IMR-90 (cell line): ENCODE results near the gene BMP8B. TPM values are rescaled to one million over a fixed set of nuclear protein-coding genes. Genes with fewer than 3 reads are reported as not detected.
A peak's percentile ranks its signal among the peaks of the same experiment; 100 is the strongest.

Experiments used
- ATAC-seq: fragments of 200-7000 bp; cut with Tn5 transposase; 2 replicates; pipeline ENCODE4 v1.9.1; 2020; ENCODE audit warnings: low read depth, mild to moderate bottlenecking, moderate library complexity
- BruUV-seq: library from RNA; stranded (reverse); fragments of 400-500 nt; replicated peaks from 2 replicates; lab custom pipeline; 2021; lab: Mats Ljungman, UMichigan
- CTCF ChIA-PET: fragments of 300-600 bp; formaldehyde crosslinking; extraction: SDS; loops from one replicate; lab custom pipeline; 2021; ENCODE audit warnings: antibody characterized with exemption; lab: Yijun Ruan, JAX
- POLR2A ChIA-PET: fragments of 300-600 bp; sonication (Branson Sonifier 250); formaldehyde crosslinking; loops from one replicate; lab custom pipeline; 2022; ENCODE audit warnings: antibody characterized with exemption; ENCODE audit not compliant: unreplicated experiment; lab: Charles Lee
- DNase-seq: peaks from one replicate; pipeline ENCODE4 v3.0.0; 2013
- H2AFZ ChIP-seq: replicated peaks from 2 replicates; pipeline ENCODE3; 2013; ENCODE audit warnings: low read length, mild to moderate bottlenecking; ENCODE audit not compliant: poor library complexity
- H2AK5ac ChIP-seq: 2 replicates; pipeline ENCODE4 v1.6.1; 2013; ENCODE audit warnings: low read depth, low read length, inconsistent platforms
- H2AK9ac ChIP-seq: replicated peaks from 2 replicates; pipeline ENCODE3; 2013; ENCODE audit warnings: mild to moderate bottlenecking, low read depth, low read length, moderate library complexity; ENCODE audit not compliant: poor library complexity
- H2BK120ac ChIP-seq: 2 replicates; pipeline ENCODE4 v1.6.1; 2013; ENCODE audit warnings: low read depth, low read length, inconsistent platforms
- H2BK15ac ChIP-seq: 3 replicates; pipeline ENCODE4 v1.6.1; 2013; ENCODE audit warnings: low read depth, low read length, inconsistent platforms
- H2BK20ac ChIP-seq: 2 replicates; pipeline ENCODE4 v1.6.1; 2013; ENCODE audit warnings: low read depth, mild to moderate bottlenecking, inconsistent platforms, low read length, moderate library complexity
- H2BK5ac ChIP-seq: 2 replicates; pipeline ENCODE4 v1.6.1; 2013; ENCODE audit warnings: mild to moderate bottlenecking, low read depth, low read length, inconsistent platforms; ENCODE audit not compliant: poor library complexity, severe bottlenecking
- H3K14ac ChIP-seq: replicated peaks from 2 replicates; pipeline ENCODE4 v1.6.1; 2013; ENCODE audit warnings: low read depth, low read length, inconsistent platforms
- H3K18ac ChIP-seq: 2 replicates; pipeline ENCODE4 v1.6.1; 2013; ENCODE audit warnings: low read depth, low read length, control low read depth
- H3K23ac ChIP-seq: 2 replicates; pipeline ENCODE4 v1.6.1; 2013; ENCODE audit warnings: low read depth, low read length, inconsistent platforms
- H3K27ac ChIP-seq: 2 replicates; pipeline ENCODE4 v1.5.1; 2013; ENCODE audit warnings: mild to moderate bottlenecking, control low read depth, low read length; ENCODE audit not compliant: insufficient read depth
- H3K27me3 ChIP-seq: 2 replicates; pipeline ENCODE4 v1.6.1; 2013; ENCODE audit warnings: low read length; ENCODE audit not compliant: control insufficient read depth, insufficient read depth
- H3K36me3 ChIP-seq: 2 replicates; pipeline ENCODE4 v1.6.1; 2013; ENCODE audit warnings: low read length, mixed read lengths; ENCODE audit not compliant: control insufficient read depth, insufficient read depth
- H3K4ac ChIP-seq: 2 replicates; pipeline ENCODE4 v1.6.1; 2013; ENCODE audit warnings: low read depth, low read length, inconsistent platforms
- H3K4me1 ChIP-seq: 2 replicates; pipeline ENCODE4 v1.6.1; 2013; ENCODE audit warnings: low read length, mixed read lengths; ENCODE audit not compliant: control insufficient read depth, insufficient read depth
- H3K4me2 ChIP-seq: 2 replicates; pipeline ENCODE4 v1.6.1; 2013; ENCODE audit warnings: low read depth, mild to moderate bottlenecking, control low read depth, low read length, moderate library complexity
- H3K4me3 ChIP-seq: 2 replicates; pipeline ENCODE4 v1.5.1; 2013; ENCODE audit warnings: low read depth, mild to moderate bottlenecking, control low read depth, low read length, moderate library complexity; ENCODE audit not compliant: insufficient read depth
- H3K56ac ChIP-seq: 2 replicates; pipeline ENCODE4 v1.6.1; 2013; ENCODE audit warnings: low read length, inconsistent platforms; ENCODE audit not compliant: insufficient read depth; ENCODE audit errors: extremely low read depth
- H3K79me1 ChIP-seq, 2 experiments: 2 replicates each; pipeline ENCODE4 v1.6.1; 2013; ENCODE audit warnings: low read length in 2 of 2, inconsistent platforms in 1 of 2, low read depth in 1 of 2
- H3K9ac ChIP-seq: 2 replicates; pipeline ENCODE4 v1.6.1; 2013; ENCODE audit warnings: low read depth, low read length, control low read depth
- H3K9me1 ChIP-seq: 2 replicates; pipeline ENCODE4 v1.6.1; 2013; ENCODE audit warnings: low read length, inconsistent platforms; ENCODE audit not compliant: insufficient read depth
- H3K9me3 ChIP-seq: 2 replicates; pipeline ENCODE4 v1.6.1; 2013; ENCODE audit warnings: low read length; ENCODE audit not compliant: control insufficient read depth, insufficient read depth
- H4K20me1 ChIP-seq: 2 replicates; pipeline ENCODE4 v1.6.1; 2013; ENCODE audit warnings: low read length, inconsistent platforms; ENCODE audit not compliant: insufficient read depth
- H4K5ac ChIP-seq: 2 replicates; pipeline ENCODE4 v1.6.1; 2013; ENCODE audit warnings: mild to moderate bottlenecking, low read depth, low read length, control low read depth
- H4K8ac ChIP-seq, 2 experiments: 2 replicates each; pipeline ENCODE4 v1.6.1; 2013; ENCODE audit warnings: low read depth in 2 of 2, low read length in 2 of 2, control low read depth in 1 of 2, inconsistent platforms in 1 of 2
- H4K91ac ChIP-seq: 2 replicates; pipeline ENCODE4 v1.6.1; 2013; ENCODE audit warnings: low read depth, low read length, inconsistent platforms; ENCODE audit not compliant: insufficient read depth
- BHLHE40 ChIP-seq: fragments of 150-350 bp; IDR thresholded peaks from 2 replicates; pipeline ENCODE4 v1.6.1; 2016; ENCODE audit warnings: mild to moderate bottlenecking, low read depth, low read length
- CEBPB ChIP-seq: IDR thresholded peaks from 2 replicates; pipeline ENCODE4 v1.6.1; 2012; ENCODE audit warnings: low read depth, low read length, improper control_type of control experiment
- CHD1 ChIP-seq: IDR thresholded peaks from 2 replicates; pipeline ENCODE4 v1.6.1; 2012; ENCODE audit warnings: low read depth, low read length, improper control_type of control experiment
- ELK1 ChIP-seq: fragments of 150-350 bp; IDR thresholded peaks from 2 replicates; pipeline ENCODE4 v1.6.1; 2016; ENCODE audit warnings: low read depth, mild to moderate bottlenecking, low read length, moderate library complexity, borderline replicate concordance
- FOS ChIP-seq: fragments of 150-350 bp; IDR thresholded peaks from 2 replicates; pipeline ENCODE4 v1.6.1; 2016; ENCODE audit warnings: low read depth, low read length
- MAFK ChIP-seq: IDR thresholded peaks from 2 replicates; pipeline ENCODE4 v1.6.1; 2012; ENCODE audit warnings: low read depth, low read length, improper control_type of control experiment
- MAZ ChIP-seq: IDR thresholded peaks from 2 replicates; pipeline ENCODE4 v1.6.1; 2012; ENCODE audit warnings: low read depth, mild to moderate bottlenecking, low read length, improper control_type of control experiment, moderate library complexity, borderline replicate concordance
- MXI1 ChIP-seq: IDR thresholded peaks from 2 replicates; pipeline ENCODE4 v1.6.1; 2012; ENCODE audit warnings: low read depth, mild to moderate bottlenecking, low read length, moderate library complexity, borderline replicate concordance
- NFE2L2 ChIP-seq: fragments of 150-350 bp; IDR thresholded peaks from 2 replicates; pipeline ENCODE4 v1.6.1; 2016; ENCODE audit warnings: low read depth, mild to moderate bottlenecking, low read length
- POLR2A ChIP-seq: IDR thresholded peaks from 2 replicates; pipeline ENCODE4 v1.6.1; 2012; ENCODE audit warnings: mild to moderate bottlenecking, low read depth, low read length
- RAD21 ChIP-seq: IDR thresholded peaks from 2 replicates; pipeline ENCODE4 v1.6.1; 2012; ENCODE audit warnings: low read length, improper control_type of control experiment
- RCOR1 ChIP-seq: IDR thresholded peaks from 2 replicates; pipeline ENCODE4 v1.6.1; 2012; ENCODE audit warnings: mild to moderate bottlenecking, low read length, improper control_type of control experiment; ENCODE audit not compliant: insufficient replicate concordance
- RFX5 ChIP-seq: IDR thresholded peaks from 2 replicates; pipeline ENCODE4 v1.8.0; 2012; ENCODE audit warnings: low read depth, mild to moderate bottlenecking, low read length, moderate library complexity
- SMC3 ChIP-seq: fragments of 150-350 bp; IDR thresholded peaks from 2 replicates; pipeline ENCODE4 v1.6.1; 2016; ENCODE audit warnings: low read depth, mild to moderate bottlenecking, antibody characterized with exemption, low read length, moderate library complexity
- WGBS, 2 experiments: methylation state at CpG; one replicate each; pipeline versions ENCODE4 v1.1.5 to v1.1.7; 2013; ENCODE audit warnings: missing lambda C conversion rate in 2 of 2; ENCODE audit not compliant: insufficient read length in 1 of 2; ENCODE audit errors: extremely low coverage in 2 of 2; 5-methylcytosine and 5-hydroxymethylcytosine counted together
- dilution Hi-C: fragments of 300-500 bp; cut with HindIII; formaldehyde crosslinking; loops from one replicate; pipeline ENCODE4 v1.14.3; 2018; ENCODE audit warnings: low sequenced_read_pairs; ENCODE audit not compliant: unreplicated experiment
- in situ Hi-C: fragments of 300-500 bp; cut with MboI; formaldehyde crosslinking; loops from 3 replicates; pipeline ENCODE4 v1.14.3; 2019; ENCODE audit warnings: low sequenced_read_pairs, inconsistent platforms, mixed read lengths
- intact Hi-C: fragments of 100-400 bp; cut with micrococcal nuclease; formaldehyde crosslinking; loops from 2 replicates; pipeline ENCODE4 v1.10.0; 2022
- polyA plus RNA-seq, 3 experiments: library from polyadenylated mRNA; depleted of rRNA; stranded (reverse); fragments of >200 nt; gene quantifications; 2 replicates each; pipeline ENCODE4 v1.2.3, GENCODE V29; 2012; ENCODE audit warnings: low replicate concordance in 1 of 3
- total RNA-seq: library from RNA; depleted of rRNA; stranded (reverse); fragments of >200 nt; gene quantifications from 2 replicates; pipeline ENCODE4 v1.2.3, GENCODE V29; 2012
- TF ChIP-seq, protein P1 (sequence below): fragments of 150-350 bp; IDR thresholded peaks from 2 replicates; pipeline ENCODE4 v1.6.1; 2017; ENCODE audit warnings: mild to moderate bottlenecking, antibody characterized with exemption, low read length, low read depth
- TF ChIP-seq, protein P2 (sequence below): conservative IDR thresholded peaks from 2 replicates; pipeline ENCODE4 v1.5.1; 2012; ENCODE audit warnings: mild to moderate bottlenecking, low read depth, low read length, improper control_type of control experiment

BMP8B gene
- total and polyA plus RNA-seq, 2 of the 4 experiments (the other 2 are of a cell fraction) = not detected

DNA sequence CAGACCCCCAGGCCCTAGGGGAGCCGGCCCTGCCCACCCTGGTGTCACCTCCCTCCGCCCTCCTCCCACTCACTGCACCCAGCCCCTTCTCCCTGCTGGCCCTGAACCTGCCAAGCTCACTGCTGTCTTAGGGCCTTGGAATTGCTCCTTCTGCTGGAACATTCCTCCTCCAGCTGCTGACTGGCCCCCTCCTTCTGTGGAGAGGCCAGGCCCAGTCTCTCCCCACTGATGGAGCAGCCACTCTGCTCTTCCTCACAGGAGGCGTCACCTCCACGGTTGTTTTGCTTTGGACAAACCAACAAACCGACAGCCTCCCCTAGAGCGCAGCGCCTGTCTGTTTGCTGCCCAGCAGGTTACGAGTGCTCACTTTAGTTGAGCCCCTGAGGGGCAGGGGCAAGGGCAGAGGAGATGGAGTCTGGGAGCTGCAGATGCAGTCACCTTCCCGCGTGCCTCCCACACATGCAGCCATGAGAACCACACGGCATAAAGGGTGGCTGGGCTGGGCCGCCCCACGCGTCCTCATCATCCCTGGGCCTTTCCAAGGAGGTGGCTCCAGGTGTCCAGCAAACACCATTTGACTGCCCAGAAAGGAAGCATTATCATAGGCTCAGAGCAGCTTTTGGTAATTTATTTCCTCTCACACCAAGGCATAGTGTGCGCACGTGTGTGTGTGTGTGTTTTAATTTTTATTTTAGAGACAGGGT, 27.0 kb downstream of the BMP8B start:
- Histone ChIP-seq H3K27ac (no peak overlapping the region), H3K27me3 (no peaks in the 10 kb centered on the region), H2BK5ac (no peak overlapping the region), H2BK20ac (no peak overlapping the region), H3K14ac (no peak overlapping the region), H4K20me1 (no peaks in the 10 kb centered on the region), H3K36me3 (peaks cover 9% of the 10 kb centered on the region; the same call in 1 of the 2 replicates), H2AFZ (no peak overlapping the region), H3K56ac (no peak overlapping the region), H3K4me1 (no peaks in the 10 kb centered on the region), H2BK15ac (no peak overlapping the region), H3K23ac (no peak overlapping the region), H3K18ac (no peak overlapping the region), H3K9me1 (0 out of 2 replicates have a peak, but pooled peaks cover 8% of the 10 kb centered on the region), H2AK5ac (no peak overlapping the region), H3K9me3 (no peaks in the 10 kb centered on the region), H3K79me1 (no peaks in the 10 kb centered on the region), H3K4ac (no peak overlapping the region), H3K4me3 (no peak overlapping the region), H4K5ac (no peak overlapping the region), H2AK9ac (no peak overlapping the region), H2BK120ac (no peak overlapping the region), H3K9ac (no peak overlapping the region), H3K4me2 (no peak overlapping the region), H4K8ac (no peak overlapping the region), H4K91ac (no peak overlapping the region)
- in situ Hi-C loops (no loop called here), intact Hi-C loops (loop anchor here (5.0 kb wide), 1 partner anchor 239 kb away; no protein-coding TSS in a partner anchor), dilution Hi-C loops (no loop called here)
- CTCF ChIA-PET = no interaction called here
- ATAC-seq (peak; percentile 25), DNase-seq (no peak)
- POLR2A ChIA-PET = no interaction called here
- no peak for TF ChIP-seq RCOR1
- no peak for TF ChIP-seq NFE2L2
- TF ChIP-seq MXI1 = no peak
- TF ChIP-seq, protein P1, sequence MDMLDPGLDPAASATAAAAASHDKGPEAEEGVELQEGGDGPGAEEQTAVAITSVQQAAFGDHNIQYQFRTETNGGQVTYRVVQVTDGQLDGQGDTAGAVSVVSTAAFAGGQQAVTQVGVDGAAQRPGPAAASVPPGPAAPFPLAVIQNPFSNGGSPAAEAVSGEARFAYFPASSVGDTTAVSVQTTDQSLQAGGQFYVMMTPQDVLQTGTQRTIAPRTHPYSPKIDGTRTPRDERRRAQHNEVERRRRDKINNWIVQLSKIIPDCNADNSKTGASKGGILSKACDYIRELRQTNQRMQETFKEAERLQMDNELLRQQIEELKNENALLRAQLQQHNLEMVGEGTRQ = no peak
- no peak for TF ChIP-seq SMC3
- TF ChIP-seq MAFK = no peak
- TF ChIP-seq POLR2A = no peak
- no peak for TF ChIP-seq ELK1
- TF ChIP-seq BHLHE40 = no peak
- no peak for TF ChIP-seq RAD21
- no peak for TF ChIP-seq FOS
- no peak for TF ChIP-seq CEBPB
- TF ChIP-seq CHD1 = no peak
- TF ChIP-seq, protein P2, sequence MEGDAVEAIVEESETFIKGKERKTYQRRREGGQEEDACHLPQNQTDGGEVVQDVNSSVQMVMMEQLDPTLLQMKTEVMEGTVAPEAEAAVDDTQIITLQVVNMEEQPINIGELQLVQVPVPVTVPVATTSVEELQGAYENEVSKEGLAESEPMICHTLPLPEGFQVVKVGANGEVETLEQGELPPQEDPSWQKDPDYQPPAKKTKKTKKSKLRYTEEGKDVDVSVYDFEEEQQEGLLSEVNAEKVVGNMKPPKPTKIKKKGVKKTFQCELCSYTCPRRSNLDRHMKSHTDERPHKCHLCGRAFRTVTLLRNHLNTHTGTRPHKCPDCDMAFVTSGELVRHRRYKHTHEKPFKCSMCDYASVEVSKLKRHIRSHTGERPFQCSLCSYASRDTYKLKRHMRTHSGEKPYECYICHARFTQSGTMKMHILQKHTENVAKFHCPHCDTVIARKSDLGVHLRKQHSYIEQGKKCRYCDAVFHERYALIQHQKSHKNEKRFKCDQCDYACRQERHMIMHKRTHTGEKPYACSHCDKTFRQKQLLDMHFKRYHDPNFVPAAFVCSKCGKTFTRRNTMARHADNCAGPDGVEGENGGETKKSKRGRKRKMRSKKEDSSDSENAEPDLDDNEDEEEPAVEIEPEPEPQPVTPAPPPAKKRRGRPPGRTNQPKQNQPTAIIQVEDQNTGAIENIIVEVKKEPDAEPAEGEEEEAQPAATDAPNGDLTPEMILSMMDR = no peak
- TF ChIP-seq MAZ = no peak
- TF ChIP-seq RFX5 = no peak
- 73% methylated on average over 2 of the region's 16 CpGs; no CpG with 5 or more reads in 1 of the 2 experiments for WGBS, 2 experiments
- BruUV-seq = no TSS peak
